Stimulated activated CD4-positive, alpha-beta T cell treated with anti-CD3 and anti-CD28 coated beads, Interleukin-4, amount 100 ng/mL, for 4 hours (primary cell): ENCODE results near the gene SNTB2.
A peak's percentile ranks its signal among the peaks of the same experiment; 100 is the strongest.
"Not testable (repeated sequence)": the region's sequence is repeated elsewhere in the genome, so short reads cannot be mapped to it uniquely, and the experiment has no call there.

Source experiments
- DNase-seq, 2 experiments: peaks; one replicate each; pipeline ENCODE4 v3.0.0-alpha.2; 2020

Gene SNTB2

GRCh38 chr16:69186642-69187445 lies at the start of gene SNTB2:
TSS of gene SNTB2 (plus strand) at chr16:69187164. CDS start at chr16:69187167, 3 bp downstream.
- DNase-seq, result peak; percentile 76 to 80

GRCh38 chr16:69138608-69139007 lies 48.4 kb upstream of the SNTB2 start:
- DNase-seq, result no peak

GRCh38 chr16:69139464-69139863 lies 47.5 kb upstream of the SNTB2 start:
- DNase-seq, result not testable (repeated sequence)

- DNase-seq, result no peak
Measured at GRCh38 chr16:69141014-69141413, 46.0 kb upstream of the SNTB2 start.

GRCh38 chr16:69141936-69142335 lies 45.0 kb upstream of the SNTB2 start:
- DNase-seq, result no peak

- no peak for DNase-seq
Measured at GRCh38 chr16:69143116-69143515, 43.8 kb upstream of the SNTB2 start.

- DNase-seq, result no peak
Measured at GRCh38 chr16:69145658-69146057, 41.3 kb upstream of the SNTB2 start.

- DNase-seq, result not testable (repeated sequence)
Measured at GRCh38 chr16:69149621-69150020, 37.3 kb upstream of the SNTB2 start.

GRCh38 chr16:69150146-69150865 lies 36.7 kb upstream of the SNTB2 start:
- peak in 1 of 2 experiments; percentile 17 for DNase-seq

- DNase-seq, result no peak
Measured at GRCh38 chr16:69157196-69157595, 29.8 kb upstream of the SNTB2 start.

- no peak for DNase-seq
Measured at GRCh38 chr16:69160192-69160591, 26.8 kb upstream of the SNTB2 start.

- no peak for DNase-seq
Measured at GRCh38 chr16:69165584-69165983, 21.4 kb upstream of the SNTB2 start.

GRCh38 chr16:69166221-69166833 lies 20.6 kb upstream of the SNTB2 start:
- peak; percentile 65 to 88 for DNase-seq

- no peak for DNase-seq
Measured at GRCh38 chr16:69166946-69167930, 19.7 kb upstream of the SNTB2 start.

GRCh38 chr16:69169051-69169450 lies 17.9 kb upstream of the SNTB2 start:
- no peak for DNase-seq

- DNase-seq, result no peak
Measured at GRCh38 chr16:69169607-69170352, 17.2 kb upstream of the SNTB2 start.

GRCh38 chr16:69171325-69172084 lies 15.5 kb upstream of the SNTB2 start:
- no peak for DNase-seq

- DNase-seq, result no peak
Measured at GRCh38 chr16:69176033-69176800, 10.7 kb upstream of the SNTB2 start.

- DNase-seq, result no peak
Measured at GRCh38 chr16:69179328-69180010, 7.5 kb upstream of the SNTB2 start.

- DNase-seq, result no peak
Measured at GRCh38 chr16:69180011-69180338, 7.0 kb upstream of the SNTB2 start.
